ENCODE measurements around the gene SYNE1.

The SYNE1 gene

DNA sequence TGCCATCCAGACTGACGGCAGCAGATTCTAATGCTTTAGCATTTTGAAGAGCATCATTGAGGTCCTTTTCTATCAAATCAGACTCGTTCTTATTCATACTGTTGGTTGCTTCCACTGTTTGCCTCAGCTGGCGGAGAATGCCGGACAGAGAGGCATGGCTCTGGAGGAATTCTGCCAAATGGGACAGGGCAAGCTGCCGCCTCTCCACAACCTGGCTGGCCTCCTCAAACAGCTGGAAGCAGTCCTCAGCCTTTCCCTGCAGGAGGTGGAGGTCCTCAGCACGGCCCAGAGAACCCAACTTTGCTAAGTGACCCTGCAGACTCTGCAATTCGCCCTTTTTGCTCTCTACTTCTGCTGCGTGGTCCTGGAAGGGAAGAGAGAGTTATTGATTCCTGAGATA, 220.5 kb downstream of the SYNE1 start:
- no peak for DNase-seq

DNA sequence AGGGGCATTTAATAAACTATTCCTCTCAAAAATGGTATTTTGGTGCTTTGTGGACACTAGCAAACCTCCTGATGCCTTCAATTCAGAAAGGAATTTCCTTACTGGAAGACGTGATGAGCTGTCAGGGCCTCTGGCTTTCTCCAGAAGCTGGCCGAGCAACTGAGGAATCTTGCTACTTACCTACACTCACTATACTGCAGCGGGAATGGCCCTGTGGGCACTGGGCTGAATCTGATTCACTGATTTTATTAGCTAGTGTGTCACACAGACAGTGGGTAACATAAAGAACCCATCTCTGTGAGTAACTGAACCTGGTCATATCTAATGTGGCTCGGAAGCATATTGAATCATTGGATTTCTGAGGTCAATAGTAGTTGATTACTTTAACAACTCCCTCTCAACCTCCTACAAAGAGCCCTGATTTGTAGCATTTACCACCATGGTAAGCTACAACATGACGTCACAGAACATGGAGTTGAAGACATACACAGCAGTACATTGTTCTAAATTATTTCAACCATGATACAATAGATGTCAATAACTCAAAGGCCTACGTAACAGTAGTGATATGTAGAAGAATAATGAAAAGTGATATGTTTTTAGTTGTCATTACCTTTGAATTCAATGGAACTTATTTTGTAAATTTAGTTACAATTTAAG, 232.1 kb downstream of the SYNE1 start:
- DNase-seq = no peak

DNA sequence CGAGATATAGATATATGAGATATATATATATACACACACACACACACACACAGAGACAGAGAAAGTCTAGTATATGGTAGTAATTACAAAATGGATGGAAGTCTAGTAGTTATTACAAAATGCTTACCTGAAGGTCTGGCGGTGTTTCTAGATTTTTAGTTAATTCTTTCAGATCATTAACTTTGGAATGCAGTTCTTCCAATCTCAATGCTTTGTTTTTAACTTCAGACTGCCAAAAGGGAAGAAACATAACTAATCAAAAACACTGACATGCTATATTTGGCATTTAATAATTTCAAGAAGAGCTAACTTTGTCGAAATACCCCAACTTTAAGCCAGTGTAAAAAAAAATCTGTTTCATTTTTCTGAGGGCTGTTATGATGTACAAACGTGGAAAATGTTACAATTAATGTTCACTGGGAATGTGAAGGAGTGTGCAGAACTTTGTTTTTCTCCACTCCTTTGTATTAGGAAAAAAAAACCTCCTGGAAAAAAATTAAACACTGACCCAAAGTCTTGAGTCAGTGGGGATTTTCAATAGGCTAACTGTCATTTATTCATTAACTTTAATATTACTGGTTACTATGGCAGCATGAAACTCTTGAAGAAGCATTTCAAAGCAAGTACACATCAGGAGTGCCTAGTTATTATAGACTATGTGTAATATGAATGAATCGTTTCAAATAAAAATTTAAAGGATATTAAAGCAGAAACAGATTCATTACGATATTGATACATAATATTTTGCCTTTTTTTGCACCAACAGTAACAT, 232.9 kb downstream of the SYNE1 start:
- no peak for DNase-seq

DNA sequence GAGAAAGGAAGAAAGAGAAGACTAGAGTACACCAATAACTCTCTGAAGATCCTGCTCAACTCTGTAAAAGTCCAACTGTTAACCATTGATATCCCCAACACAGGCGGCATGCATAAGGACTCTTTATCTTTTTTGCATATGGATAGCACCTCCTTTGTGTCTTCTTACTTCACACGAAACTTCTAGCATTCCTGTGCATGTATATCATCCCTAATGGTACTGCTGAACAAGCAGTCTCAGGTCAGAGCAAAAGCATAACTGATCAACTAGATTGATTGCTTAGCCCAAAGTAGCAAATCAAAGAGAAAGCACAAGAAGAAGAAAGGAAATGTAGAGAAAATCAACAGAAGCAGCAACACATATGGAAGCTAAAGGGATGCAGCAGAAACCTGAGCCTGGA, 234.4 kb downstream of the SYNE1 start:
- DNase-seq = no peak

DNA sequence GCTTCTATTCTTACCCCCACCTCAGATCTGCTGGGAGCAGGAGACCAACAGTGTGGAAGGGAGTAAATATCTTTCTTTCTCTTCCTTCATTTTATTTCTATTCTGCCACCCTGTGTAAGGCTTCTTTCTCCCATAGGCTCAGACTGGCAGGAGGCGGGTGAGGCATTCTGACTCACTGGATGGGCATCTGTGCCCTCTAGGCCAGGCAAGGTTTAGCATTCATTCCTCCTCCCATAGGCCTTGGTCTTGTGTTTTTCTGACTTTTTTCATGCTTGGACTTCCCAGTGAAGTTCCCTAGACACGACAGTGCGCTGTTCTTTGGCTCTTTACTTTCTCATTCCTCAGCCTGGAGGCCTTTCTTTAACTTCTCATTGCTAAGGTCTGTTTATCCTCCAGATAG, 235.2 kb downstream of the SYNE1 start:
- no peak for DNase-seq

DNA sequence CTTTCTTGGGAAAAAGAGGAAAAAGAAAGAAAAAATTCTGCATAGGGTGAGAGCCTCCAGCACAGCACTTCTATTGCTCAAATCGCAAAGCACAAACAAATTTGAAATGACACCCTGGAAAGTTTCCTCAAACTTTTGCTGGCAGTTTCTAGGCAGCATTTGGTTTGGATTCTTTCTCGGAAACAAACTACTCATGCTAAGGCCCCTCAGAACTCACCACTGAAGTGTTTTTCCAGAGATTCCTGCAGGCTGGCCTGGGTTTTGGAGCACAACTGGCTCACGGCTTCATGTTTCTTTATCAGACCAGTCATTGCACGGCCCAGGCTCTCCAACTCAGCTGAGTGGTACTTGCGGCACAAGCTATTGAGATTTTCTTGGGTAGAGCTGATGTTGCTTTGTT, 237.8 kb downstream of the SYNE1 start:
- no peak for DNase-seq

DNA sequence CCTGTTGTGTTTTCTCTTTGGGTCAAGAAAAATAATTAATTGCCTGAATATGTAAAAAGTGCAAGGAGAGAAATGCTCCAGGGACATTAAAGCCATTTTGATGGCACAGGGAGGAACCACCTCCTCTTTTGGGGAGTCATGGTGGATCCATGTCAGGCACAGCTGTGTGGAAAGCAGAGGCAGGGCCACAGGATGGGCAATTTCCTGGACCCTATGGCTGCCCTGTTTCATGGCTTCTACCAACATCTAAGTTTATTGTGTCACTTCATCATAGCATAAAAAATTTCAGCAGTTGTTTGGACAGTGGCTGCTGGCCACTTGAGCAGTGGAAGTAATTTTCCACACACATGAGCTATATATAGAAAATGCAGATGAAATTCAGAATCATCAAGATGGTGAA, 238.2 kb downstream of the SYNE1 start:
- no peak for DNase-seq

DNA sequence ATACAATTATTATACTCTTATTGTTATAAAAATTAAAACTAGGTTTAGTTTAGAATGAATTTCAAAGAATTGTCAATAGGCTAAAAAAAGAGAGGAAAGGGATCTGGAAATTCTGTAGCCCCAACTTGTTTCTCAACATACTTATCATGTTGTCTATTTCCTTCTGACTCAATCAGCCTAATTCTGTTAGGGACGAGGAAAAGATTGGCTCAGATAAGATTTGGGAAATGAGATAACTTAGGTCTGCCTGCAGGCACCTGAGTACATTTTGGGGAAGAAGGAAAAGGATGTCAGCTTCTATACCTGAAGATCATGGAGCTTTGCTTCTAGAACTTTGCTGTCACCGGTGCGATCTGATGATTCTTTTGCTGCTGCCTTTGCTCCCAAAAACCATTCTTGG, 238.8 kb downstream of the SYNE1 start:
- no peak for DNase-seq

DNA sequence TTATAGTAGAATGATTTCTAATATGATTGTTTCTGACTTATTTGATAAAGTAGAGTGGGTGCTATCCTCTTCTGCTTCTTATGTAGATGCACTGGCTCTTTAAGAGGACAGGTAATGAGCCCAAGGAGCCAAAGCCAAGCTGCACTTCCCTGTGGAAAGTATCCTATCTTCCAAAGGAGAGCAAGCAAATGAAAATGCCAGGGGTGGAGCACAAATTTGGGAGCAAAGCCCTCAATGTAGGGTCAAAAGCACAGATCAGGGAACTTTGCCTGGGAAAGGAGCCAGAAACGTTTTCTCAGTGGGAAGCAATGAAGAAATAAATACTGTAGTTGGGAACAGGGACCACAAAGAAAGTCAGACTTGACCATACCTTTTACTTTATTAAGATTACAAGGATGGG, 242.9 kb downstream of the SYNE1 start:
- no peak for DNase-seq

DNA sequence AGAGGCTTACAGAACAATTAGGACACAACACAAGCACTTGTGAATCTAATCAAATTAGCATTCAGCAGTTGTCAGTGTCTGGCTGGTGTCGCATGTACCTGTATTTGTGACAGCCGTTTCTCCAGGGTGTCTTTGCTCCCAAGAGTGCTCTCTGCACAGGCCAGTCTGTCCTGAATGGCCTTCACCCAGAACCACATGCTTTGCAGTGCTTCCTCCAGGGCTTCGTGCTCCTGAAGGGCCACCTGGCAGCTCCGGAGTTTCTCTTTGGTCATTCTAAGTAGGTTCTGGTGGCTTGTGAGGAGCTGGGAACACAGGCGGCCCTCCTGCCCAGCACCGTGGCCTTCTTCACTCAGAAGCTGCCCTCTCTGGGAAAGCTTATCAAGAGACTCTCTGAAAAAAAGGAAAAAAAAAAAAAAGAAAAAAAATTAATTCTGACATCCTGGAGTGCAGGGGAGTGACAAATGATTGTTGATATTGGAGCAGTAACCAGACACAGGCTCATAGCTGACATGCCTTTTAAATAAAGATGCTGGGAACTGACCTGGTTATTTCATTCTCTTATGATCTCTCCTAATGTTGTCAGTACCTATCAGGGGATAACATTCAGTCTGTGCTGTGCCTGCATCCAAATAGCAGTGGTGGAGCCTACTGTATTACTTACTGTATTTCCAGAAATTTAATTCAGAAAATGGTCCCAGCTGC, 245.8 kb downstream of the SYNE1 start:
- DNase-seq = no peak

DNA sequence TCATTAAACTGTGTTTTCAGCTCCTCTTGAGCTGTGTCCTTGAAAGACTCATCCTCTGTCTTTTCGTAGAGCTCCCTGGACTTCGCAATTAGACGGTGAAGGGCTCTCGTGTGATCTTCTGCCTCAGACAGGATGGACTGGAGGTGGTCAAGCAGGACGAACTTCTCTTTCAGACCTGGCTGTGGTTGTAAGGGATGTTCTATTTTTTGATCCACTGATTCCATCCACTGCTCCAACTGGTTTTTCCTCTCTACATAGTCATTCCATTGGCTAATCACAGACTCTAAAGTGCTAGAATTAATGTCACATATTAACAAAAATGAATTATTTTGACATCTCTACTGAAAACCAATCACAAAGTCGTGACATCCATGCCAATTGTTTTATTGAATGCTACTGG, 250.1 kb downstream of the SYNE1 start:
- no peak for DNase-seq

DNA sequence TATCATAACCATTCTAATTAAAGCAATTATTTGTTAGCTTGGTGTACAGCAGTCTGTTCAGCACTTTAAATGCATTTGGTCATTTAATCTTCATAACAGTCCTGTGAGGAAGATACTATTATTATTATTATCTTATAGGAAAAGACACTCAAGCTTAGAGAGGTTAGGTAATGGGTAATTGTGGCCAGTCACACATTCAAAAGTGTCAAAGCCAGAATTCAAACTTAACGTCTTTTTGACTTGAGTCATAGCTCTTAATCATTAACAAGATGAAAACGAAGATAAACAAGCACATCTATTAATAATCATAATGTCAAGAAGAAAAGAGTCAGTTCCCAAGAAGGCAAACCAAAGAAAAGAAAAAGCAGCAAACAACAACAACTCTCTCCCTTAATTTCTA, 251.0 kb downstream of the SYNE1 start:
- DNase-seq = no peak

DNA sequence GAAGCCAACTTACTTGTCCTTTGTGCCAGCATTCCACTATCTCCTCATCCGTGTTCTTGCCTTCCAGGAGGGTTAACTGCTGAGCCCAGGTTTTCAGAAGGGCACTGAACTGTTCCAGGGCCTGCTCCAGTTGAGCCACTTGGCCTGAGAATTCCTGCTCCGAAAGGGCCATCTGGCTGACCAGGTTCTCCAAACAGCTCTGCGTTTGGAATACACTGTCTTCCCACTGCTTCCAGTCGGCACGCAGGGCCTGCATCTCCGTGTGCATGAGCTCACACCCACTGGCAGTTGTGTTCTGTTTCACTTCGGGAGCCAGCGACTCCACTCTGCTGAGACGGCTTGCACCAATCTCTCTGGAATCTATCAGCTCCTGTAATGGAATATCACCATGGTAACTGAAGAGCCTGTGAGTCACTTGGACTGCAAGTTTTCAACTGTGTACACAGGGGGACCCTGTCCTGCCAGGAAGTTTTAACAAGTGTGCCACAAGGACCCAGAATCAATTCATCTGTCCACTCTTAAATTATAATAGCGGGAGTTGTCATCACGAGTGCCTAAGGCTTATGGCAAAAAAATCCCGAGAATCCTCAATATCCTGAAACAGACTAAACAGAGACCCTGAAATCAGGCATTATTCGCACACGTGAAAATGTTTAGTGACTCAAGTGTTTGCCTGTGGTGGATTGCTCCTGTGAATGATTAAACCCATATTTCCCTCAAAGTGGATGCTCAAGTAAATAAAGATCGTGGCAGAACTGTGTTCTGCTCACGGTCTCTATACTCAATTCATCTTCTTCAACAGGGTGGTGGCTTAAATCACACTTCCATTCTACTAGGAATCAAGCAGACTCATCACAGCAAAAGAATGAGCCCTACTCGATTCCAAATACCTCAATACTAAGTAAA, 255.9 kb downstream of the SYNE1 start:
- DNase-seq = no peak

DNA sequence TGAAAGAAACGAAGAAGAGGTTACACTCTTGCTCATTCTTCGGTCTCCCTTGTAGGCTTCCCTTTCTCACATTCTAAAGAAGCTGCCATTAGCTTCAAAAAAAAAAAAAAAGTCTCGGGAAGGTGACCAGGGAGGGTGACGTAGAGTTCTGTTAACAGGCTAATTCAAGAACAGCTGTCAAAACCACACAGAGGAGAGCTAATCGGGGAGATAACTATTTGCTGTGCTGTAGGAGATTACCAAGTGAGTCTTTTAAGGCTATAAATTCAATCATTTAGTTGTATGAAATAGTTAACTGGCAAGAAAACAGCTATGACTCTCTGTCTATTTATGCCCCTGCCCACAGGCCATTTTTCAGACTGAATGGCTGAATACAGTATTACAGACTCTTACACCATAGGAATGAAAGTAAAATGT, 256.8 kb downstream of the SYNE1 start:
- no peak for DNase-seq

DNA sequence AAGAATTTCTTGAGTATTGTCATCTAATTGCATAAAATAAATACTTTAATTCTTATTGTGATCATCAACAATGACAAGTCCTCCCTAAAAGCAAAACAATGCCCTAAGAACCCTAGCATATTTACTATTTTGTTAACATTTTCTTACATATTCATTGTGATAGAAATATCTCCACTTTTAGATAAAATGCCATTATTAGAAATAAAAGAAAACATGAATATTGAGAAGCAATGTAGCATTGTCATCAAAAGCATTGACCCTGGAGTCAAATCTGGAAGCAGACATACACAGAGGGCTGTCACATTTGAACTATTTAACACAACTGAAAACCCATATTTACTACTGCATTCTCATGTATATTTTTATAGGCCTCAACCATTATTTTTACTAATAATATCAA, 257.7 kb downstream of the SYNE1 start:
- DNase-seq = no peak

DNA sequence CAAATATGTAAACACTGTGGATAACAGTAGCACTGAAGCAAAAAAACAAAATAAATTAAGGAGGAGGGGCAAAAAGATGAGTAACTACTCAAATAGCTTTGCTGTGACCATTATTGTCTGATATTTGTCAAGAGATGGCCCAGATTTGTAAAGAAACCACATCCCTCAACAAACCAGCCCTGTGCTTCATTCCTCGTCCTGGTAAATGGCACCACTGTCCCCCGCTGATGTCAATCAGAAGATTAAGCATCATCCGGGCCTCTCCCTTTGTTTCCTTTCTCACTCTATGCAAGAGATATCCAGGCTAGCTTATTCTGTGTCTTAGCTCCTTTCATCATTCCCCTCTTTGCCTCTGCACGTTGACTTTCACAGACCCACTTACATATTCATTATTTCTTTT, 259.0 kb downstream of the SYNE1 start:
- no peak for DNase-seq

DNA sequence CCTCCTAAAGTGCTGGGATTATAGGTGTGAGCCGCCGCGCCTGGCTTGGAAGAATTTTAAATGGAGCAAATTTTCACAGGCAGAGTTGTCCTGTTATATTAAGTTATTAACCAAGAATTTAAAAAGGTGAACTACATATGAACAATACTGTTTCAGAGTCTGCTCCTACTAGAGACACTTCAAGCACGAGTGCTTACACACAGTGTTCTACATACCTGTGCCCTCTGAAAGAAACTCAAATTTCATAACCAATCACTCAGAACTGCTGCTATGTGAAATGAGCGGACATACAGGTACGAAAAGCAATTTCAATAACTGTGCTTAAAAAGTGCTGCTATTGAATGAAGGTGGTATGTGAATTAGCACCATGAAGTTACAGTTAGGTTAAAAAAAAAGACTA, 262.0 kb downstream of the SYNE1 start:
- no peak for DNase-seq

DNA sequence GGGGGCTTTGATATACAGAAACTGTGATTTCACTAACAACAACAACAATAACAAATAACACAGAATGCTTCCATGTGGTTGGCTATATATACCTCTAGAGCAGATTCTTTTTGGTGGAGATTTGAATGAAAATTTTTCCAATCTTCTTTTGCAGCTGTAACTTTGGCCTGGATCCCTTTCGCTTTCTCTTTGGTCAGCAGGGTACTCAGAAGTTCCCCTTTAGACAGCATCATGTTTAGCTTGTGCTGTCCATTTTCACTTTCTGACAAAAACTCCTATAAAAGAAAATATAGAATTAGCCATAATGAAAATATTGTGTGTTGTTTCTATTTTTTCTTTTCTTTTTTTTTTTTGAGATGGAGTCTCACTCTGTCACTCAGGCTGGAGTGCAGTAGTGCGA, 264.2 kb downstream of the SYNE1 start:
- no peak for DNase-seq

DNA sequence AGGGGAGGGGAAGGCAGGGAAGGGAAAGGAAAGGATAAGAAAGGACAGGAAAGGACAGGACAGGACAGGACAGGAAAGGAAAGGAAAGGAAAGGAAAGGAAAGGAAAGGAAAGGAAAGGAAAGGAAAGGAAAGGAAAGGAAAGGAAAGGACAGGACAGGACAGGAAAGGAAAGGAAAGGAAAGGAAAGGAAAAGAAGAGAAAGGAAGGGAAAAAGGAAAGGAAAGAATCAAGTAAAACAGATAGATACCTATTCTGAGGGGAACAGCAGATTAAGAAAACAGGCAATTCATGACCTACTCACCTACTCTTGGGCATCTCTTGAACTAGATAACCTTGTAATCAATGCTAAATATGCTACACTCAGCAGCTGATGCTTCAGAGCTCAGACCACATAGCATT, 265.4 kb downstream of the SYNE1 start:
- no peak for DNase-seq

DNA sequence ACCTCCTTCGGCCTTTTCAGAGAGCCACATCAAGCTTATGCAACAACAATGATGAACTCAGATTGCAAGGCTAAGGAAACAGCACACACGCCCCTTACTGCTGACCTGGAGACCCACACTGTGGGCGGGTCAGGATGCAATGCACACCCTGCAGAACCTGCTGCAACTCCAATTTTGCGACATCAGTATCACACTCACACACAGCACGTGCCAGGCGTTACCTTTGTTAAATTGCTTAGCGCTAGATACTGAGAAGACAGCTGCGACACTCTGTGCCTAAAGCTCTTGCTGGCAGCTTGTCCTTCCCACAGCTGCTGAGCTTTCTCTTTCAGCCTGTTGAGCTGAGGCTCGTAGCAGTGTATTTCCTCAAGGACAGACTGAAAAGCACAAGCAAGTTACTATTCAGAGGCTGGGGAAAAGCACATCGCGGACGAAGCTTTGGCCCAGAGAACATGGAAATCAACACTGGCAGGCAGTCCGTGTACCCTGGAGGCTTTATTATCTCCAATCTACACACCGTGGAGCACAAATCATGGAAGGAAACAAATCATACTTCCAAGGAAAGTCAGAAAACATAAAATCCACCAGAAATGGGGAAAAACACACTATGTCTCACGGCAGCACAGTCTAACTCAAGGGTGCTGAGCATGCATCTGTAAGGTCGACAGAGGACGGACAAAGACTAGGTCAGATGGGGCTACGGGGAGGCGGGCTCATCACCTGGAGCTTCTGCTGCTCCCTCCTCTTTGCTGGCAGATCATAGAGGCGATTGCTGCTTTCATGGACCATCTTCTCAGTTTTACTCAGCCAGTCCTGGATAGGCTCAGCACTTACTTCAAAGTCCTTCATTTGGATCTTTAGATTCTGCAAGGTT, 268.2 kb downstream of the SYNE1 start:
- DNase-seq = no peak

DNA sequence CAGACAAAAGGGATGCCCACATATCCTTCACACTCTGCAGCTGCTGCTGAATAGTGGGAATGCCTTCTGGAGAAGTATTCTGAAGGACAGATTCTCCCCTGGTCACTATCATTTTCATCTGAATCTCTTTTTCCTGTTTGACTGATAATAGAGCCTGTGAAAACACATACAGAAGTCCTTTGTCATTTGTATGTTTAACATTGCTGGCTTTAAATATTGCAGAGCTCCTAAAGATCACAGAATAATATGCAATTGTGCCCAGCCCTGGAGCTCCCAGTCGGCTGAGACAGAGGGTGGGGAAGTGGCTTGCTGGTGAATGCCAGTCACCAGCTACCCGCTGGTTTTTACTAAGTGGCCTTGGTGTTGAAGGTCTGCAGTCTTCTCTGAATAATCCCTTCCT, 272.3 kb downstream of the SYNE1 start:
- DNase-seq = no peak

DNA sequence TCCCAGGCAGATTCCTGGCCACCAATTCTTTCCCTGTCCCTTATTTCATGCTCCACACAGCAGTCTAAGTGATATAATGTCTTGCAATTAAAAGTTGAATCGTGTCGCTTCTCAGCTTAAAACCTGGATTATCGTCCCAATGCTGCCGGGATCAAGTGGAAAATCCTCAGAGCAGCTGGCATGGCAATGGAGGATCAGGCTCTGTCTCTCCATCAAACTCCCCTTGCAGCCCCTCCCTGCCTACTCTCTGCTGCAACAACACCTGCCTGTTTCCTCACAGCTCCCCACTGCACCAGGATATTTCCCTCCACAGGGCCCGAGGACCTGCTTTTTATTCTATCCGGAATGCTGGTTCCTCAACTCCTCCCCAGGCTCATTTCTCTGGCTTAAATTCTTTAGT, 277.1 kb downstream of the SYNE1 start:
- DNase-seq = no peak

Data from stimulated activated CD4-positive, alpha-beta T cell treated with anti-CD3 and anti-CD28 coated beads, Interleukin-2, amount 100 ng/mL, for 48 hours (primary cell).